Right atrium auricular region (tissue), 2 donors: Measurements from ENCODE around the gene TP73. TPM values are rescaled to one million over a fixed set of nuclear protein-coding genes. Genes with fewer than 3 reads are reported as not detected.

Experiments
- DNase-seq: peaks from one replicate; pipeline ENCODE4 v3.0.0-alpha.2; 2019; ENCODE audit warnings: low spot score
- H3K27ac ChIP-seq, 2 donors: fragments of 200-600 bp; sonication (generic); 1 replicate in 1 of 2; 2 replicates in 1 of 2; pipeline ENCODE4 v1.5.1; 2016 to 2019
- H3K27me3 ChIP-seq, 2 donors: fragments of 200-600 bp; sonication (generic); one replicate each; pipeline versions ENCODE4 v1.5.1 to v1.6.0; 2017 to 2019
- H3K36me3 ChIP-seq: fragments of 200-600 bp; sonication (generic); one replicate; pipeline ENCODE4 v1.5.1; 2016
- H3K4me1 ChIP-seq, 2 donors: fragments of 200-600 bp; sonication (generic); one replicate each; pipeline versions ENCODE4 v1.5.1 to v1.6.0; 2017 to 2019
- H3K4me3 ChIP-seq, 2 donors: fragments of 200-600 bp; sonication (generic); 1 replicate in 1 of 2; 2 replicates in 1 of 2; pipeline ENCODE4 v1.5.1; 2017 to 2019; ENCODE audit warnings: mild to moderate bottlenecking in 1 of 2, moderate library complexity in 1 of 2
- H3K9me3 ChIP-seq, 2 donors: fragments of 200-600 bp; sonication (generic); one replicate each; pipeline ENCODE4 v1.5.1; 2019
- CTCF ChIP-seq, 2 donors: fragments of 200-600 bp; sonication (generic); IDR thresholded peaks; one replicate each; pipeline ENCODE4 v1.5.1; 2019; ENCODE audit warnings: antibody characterized with exemption in 2 of 2
- total RNA-seq, 2 donors: library from RNA; depleted of rRNA; stranded (reverse); fragments of >200 nt; gene quantifications; one replicate each; pipeline ENCODE4 v1.1.0, GENCODE V29; 2016

Gene TP73
- total RNA-seq, 2 donors from 2014 or later: 0.16 TPM; not detected in 1

DNA sequence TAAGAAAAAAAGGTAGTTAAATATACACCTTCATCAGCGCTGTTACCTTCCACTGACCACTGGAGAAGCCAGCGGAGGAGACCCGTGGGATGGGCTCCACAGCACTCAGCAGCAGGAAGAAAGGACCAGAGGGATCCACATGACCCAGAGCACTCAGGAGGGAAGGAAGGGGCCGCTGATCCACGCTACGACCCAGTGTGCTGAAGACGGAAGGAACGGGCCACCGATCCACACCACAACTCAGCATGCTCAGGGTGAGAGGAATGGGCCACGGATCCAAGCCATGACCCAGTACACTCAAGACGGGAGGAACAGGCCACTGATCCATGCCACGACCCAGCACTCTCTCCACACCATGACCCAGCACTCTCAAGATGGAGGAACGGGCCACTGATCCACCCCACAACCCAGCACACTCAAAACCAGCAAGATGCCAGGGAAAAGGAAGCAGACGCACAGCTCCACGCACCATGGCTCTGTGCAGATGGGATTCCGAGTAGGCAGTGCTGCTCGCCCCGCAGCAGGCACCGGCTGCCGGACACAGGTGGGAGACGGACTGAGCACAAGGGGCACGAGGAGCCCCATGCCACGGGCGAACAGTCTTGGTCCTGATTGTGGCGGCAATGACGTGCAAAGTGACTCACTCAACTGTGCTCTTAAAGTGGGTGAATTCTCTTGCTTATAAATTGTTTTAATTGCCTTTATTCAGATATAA, 11.1 kb upstream of the TP73 start:
- no peak for TF ChIP-seq CTCF (IDR thresholded peaks at IDR 0.05)
- H3K4me3 ChIP-seq: no peak overlapping the region
- peaks cover 38% of the 10 kb centered on the region for H3K36me3 ChIP-seq
- no peaks in the 10 kb centered on the region for H3K9me3 ChIP-seq
- no peak for DNase-seq
- H3K27ac ChIP-seq: no peak overlapping the region
- no peaks in the 10 kb centered on the region for H3K4me1 ChIP-seq
- H3K27me3 ChIP-seq: no peaks in the 10 kb centered on the region

GRCh38 chr1:3641816-3642215, 10.5 kb upstream of the TP73 start:
- TF ChIP-seq CTCF (IDR thresholded peaks at IDR 0.05): no peak
- Histone ChIP-seq H3K36me3 (peaks cover 39% of the 10 kb centered on the region), H3K27me3 (no peaks in the 10 kb centered on the region), H3K4me1 (no peaks in the 10 kb centered on the region), H3K4me3 (no peak overlapping the region), H3K9me3 (no peaks in the 10 kb centered on the region), H3K27ac (no peak overlapping the region)
- DNase-seq: no peak

- Histone ChIP-seq H3K4me3 (no peak overlapping the region), H3K27ac (no peak overlapping the region), H3K36me3 (peaks cover 31% of the 10 kb centered on the region), H3K9me3 (no peaks in the 10 kb centered on the region), H3K4me1 (no peaks in the 10 kb centered on the region), H3K27me3 (no peaks in the 10 kb centered on the region)
- TF ChIP-seq CTCF (IDR thresholded peaks at IDR 0.05): no peak
- no peak for DNase-seq
These were observed 9.2 kb upstream of the TP73 start for GRCh38 chr1:3642919-3643675.

DNA sequence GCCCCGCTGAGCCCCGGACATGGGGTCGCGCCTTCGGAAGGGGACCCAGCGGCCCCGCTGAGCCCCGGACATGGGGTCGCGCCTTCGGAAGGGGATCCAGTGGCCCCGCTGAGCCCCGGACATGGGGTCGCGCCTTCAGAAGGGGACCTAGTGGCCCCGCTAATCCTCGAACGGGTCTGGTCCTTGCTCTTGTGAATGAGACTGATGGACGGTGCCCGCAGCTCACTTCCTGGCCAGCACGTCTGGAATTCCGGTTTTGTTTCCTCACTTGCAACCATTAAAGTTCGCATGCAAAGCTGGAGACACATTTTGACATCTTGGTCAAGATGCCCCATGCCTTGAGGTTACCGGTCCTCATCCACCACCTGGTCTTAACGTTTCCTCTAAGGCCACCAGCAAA, 8.0 kb upstream of the TP73 start:
- no peak for TF ChIP-seq CTCF (IDR thresholded peaks at IDR 0.05)
- H3K36me3 ChIP-seq: peaks cover 26% of the 10 kb centered on the region
- H3K27me3 ChIP-seq: no peaks in the 10 kb centered on the region
- H3K9me3 ChIP-seq: no peaks in the 10 kb centered on the region
- no peak for DNase-seq
- H3K27ac ChIP-seq: no peak overlapping the region
- H3K4me3 ChIP-seq: no peak overlapping the region
- peaks cover 0 to 10% of the 10 kb centered on the region in 2 donors for H3K4me1 ChIP-seq

GRCh38 chr1:3645247-3645646, 7.1 kb upstream of the TP73 start:
- peaks cover 22% of the 10 kb centered on the region for H3K36me3 ChIP-seq

More at GRCh38 chr1:3645247-3645646, 7.1 kb upstream of the TP73 start:
- no peaks in the 10 kb centered on the region for H3K27me3 ChIP-seq
- no peak for TF ChIP-seq CTCF (IDR thresholded peaks at IDR 0.05)
- H3K4me1 ChIP-seq: peaks cover 0 to 15% of the 10 kb centered on the region in 2 donors
- no peak overlapping the region for H3K4me3 ChIP-seq
- no peak overlapping the region for H3K27ac ChIP-seq
- DNase-seq: no peak
- H3K9me3 ChIP-seq: no peaks in the 10 kb centered on the region
